Suppressor macrophage treated with lipopolysaccharide for 1 hour (primary cell): ENCODE measurements around the gene PAPPA2.
"Not testable (repeated sequence)": the region's sequence is repeated elsewhere in the genome, so short reads cannot be mapped to it uniquely, and the experiment has no call there.

Source experiments
- DNase-seq, 3 donors: peaks; one replicate each; pipeline ENCODE4 v3.0.0-alpha.2; 2020 to 2022

Gene PAPPA2

GRCh38 chr1:176462674-176463378, at the start of gene PAPPA2:
PAPPA2 (plus strand) TSS chr1:176463175; CDS start chr1:176556323, 93,148 bp downstream.
- DNase-seq = no peak

DNA sequence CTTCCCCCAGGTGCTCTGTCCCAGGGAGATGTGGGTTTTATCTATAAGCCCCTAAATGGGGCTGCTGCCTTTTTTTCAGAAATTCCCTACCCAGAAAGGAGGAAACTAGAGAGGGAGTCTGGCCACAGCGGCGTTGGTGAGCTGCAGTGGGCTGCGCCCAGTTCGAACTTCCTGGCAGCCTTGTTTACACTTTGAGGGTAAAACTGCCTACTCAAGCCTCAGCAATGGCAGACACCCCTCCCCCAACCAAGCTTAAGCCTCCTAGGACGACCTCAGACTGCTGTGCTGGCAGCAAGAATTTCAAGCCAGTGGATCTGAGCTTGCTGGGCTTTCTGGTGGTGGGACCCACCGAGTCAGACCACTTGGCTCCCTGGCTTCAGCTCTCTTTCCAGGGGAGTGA, 46.2 kb upstream of the PAPPA2 start:
- DNase-seq = no peak

DNA sequence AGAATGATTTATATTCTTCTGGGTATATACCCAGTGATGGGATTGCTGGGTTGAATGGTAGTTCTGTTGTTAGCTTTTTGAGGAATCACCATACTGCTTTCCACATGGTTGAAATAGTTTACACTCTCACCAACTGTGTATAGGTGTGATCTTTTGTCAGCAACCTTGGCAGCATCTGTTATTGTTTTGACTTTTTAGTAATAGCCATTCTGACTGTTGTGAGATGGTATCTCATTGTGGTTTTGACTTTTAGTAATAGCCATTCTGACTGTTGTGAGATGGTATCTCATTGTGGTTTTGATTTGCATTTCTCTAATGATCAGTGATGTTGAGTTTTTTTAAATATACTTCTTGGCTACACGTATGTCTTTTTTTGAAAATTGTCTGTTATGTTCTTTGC, 43.4 kb upstream of the PAPPA2 start:
- DNase-seq = not testable (repeated sequence)

DNA sequence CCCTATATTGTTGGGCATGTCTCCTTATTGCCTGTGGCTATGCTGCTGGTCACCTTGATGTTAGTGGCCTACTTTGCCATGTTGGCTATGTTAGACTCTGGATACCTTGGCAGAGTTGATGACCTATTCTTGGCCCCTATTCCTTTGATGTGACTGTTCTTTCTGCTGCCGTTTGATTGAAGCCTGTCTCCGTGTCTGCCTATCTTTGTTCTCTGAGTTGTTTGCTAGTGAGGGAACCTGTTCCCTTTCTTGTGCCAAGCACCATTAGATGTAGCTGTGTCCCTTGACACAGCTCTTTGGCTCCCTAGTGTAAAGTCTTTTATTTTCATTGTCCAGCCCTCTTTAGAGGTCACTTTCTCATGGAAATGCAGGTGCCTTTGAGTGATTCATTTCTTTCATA, 28.7 kb upstream of the PAPPA2 start:
- no peak for DNase-seq

- no peak for DNase-seq
These were observed 26.7 kb upstream of the PAPPA2 start for GRCh38 chr1:176436251-176436650.

DNA sequence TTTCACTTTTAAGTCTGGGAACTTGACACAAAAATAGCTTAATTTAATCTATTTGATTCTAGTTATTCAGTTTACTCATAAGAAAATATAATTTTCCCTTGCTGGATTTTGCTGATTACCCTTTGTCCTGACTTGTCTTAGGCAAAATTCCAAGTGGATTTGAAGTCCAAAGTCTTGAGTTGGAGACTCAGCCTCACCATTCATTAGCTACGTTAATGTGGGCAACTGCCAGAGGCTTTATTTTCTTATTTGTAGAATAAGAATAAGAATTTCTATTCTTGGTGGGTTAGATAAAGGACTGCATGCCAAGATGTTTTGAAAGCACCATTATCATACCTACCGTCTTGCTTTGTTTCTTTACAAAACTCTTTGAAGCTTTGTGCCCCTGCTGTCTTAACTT, 22.8 kb upstream of the PAPPA2 start:
- no peak for DNase-seq

DNA sequence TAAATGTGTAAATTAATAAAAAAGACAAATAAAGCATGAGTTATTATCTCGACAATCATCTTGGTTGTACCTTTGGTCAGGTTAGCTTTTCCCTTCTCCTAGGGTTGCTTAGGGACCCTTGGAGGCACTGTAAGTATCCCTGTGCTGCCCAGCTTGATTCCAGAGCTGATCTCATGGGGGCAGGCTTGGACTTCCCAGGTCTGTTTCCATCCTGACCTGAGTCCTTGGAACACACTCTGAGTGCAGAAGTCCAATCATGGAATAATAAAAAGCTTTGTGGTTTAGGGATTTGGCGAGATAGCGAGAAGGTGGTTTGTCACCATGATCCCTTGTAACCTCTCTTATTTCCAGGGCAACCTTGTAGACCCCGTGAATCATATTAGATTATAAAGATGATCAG, 18.7 kb upstream of the PAPPA2 start:
- DNase-seq = no peak

DNA sequence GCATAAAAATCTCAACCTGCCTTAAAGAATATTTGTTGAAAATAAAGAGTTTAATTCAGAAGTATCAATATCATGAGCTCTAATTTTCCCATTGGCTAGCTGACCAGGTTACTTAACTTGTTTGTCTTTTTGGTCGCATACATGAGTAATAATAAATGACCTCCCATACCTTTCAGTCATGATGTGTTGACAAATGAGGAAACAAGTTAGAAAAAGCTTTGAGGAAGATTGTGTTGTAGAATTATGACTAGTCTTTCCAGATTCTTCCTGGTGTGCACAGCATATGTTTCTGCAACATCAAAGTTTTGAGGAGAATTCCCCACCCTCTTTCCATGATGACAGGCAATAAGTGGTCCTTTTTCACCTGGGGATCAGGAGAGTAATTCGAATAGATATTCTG, 17.6 kb upstream of the PAPPA2 start:
- DNase-seq = no peak

GRCh38 chr1:176448340-176448739, 14.6 kb upstream of the PAPPA2 start:
- no peak for DNase-seq

DNA sequence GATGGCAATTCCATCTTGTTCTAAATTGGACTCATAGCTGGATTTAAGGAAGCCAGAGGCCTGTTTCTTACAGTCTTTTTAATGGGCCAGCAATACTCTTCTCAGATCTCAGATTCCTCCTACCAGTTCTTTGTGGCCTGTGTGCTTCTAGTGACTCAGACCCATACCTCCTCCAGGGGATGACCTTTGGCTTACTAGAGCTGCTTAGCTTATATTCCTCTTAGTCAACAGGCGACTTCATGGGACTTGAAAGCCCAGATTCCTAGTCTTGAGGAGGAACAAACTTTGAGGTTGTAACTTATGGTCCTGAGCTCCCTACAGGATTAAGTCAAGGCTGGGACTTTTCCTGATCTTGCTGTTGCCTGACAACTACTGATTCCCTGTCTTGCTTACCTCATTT, 12.4 kb upstream of the PAPPA2 start:
- DNase-seq = no peak

GRCh38 chr1:176451741-176452140, 11.2 kb upstream of the PAPPA2 start:
- not testable (repeated sequence) for DNase-seq

GRCh38 chr1:176456795-176457194, 6.2 kb upstream of the PAPPA2 start:
- no peak for DNase-seq

- no peak for DNase-seq
These were observed 2.2 kb upstream of the PAPPA2 start for GRCh38 chr1:176460544-176461336.

GRCh38 chr1:176461576-176461975, 1.4 kb upstream of the PAPPA2 start:
- DNase-seq = no peak

DNA sequence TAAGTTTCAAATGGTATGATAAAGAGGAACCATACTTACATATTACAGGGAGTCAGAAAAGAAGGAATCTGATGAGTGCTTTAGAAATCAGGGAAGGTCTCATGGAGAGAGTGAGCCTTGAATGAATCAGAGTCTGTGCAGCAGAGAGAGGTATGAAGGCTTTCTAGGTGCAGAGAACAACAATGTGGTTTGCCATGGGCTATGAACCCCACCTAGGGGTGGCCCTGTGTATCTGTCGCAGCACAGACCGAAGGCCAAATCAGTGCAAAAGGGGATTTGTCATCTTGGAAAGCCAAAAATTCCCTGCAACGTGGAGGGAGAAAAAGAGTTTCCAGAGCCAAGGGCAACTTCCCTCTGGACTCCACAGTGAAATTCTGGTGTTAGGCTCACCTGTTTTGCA, 3.5 kb downstream of the PAPPA2 start:
- DNase-seq = no peak

DNA sequence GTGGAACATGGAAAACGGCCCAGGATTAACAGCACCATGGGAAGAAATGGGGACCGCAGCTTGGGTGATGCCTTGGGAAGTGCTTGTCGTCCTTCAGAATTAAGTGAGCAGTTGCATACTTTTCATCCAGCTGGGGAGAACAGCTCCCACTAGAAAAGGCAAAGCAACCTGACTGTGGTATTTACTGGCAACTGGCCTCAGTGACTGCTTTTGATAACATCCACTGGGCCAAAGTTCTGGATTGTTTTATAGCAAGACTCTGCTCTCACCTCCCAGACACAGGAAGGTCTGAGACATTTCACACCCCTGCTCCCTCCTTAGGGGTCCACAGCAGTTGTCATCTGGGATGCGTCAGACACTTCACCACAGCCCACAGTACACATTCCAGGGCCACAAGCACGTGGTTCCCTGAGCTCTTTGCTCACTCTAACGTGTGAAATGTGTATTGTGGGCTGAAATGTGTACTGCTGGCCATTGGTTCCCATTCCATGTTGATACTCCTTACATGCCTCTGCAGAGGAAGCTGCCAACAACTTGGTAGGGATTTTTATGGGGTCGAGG, 6.6 kb downstream of the PAPPA2 start:
- DNase-seq = no peak

DNA sequence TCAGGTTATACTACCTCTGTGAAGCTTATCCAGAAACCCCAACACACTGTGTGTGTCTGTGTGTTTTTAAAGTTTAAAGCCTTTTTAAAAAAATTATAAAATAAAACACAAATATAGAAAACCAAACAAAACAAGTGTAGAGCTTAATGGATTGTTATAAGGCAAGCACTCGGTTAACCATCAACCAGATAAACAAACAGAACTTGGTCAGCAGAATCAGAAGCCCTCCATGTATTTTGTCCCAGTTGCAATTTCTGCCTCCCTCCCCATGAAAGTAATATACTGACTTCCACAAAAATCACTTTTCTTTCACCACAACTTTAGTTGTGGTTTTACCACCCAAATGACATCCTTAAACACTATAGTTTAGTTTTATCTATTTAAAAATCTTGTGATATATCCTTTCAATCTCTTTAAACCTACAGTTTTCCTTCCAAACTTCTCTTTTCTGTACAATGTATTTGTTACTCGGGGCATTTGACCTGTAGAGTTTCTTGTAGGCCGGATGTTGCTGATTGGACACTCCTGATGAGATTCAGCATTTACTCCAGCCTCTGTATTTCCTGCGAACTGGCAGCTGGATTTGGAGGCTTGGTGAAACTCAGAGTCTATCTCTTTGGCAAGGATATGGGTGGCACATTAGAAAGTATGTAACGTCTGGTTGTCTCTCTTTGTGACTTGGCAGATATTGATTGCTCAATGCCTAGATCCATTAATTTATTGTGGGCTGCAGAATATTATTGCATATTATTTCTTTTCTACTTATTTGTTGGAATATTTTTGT, 8.6 kb downstream of the PAPPA2 start:
- no peak for DNase-seq

DNA sequence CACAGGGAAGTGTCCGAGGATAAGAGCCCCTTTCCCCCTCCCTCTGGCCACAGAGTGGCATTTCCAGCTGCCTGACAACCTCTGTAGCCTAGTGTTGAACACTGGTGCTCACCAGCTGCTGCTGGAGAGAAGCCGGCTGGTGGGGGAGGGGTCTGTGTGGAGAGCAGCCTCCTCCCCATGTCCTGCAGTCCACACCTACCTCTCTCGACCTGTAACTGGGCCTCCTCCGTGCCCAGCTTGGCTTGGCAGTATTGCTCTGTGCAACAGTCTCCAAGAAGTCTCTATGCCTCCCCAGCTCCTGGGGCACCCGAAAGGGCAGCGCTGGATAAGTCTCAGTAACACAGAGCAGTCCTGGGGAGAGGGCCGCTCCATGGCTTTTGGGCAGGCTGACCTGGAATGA, 17.0 kb downstream of the PAPPA2 start:
- no peak for DNase-seq

DNA sequence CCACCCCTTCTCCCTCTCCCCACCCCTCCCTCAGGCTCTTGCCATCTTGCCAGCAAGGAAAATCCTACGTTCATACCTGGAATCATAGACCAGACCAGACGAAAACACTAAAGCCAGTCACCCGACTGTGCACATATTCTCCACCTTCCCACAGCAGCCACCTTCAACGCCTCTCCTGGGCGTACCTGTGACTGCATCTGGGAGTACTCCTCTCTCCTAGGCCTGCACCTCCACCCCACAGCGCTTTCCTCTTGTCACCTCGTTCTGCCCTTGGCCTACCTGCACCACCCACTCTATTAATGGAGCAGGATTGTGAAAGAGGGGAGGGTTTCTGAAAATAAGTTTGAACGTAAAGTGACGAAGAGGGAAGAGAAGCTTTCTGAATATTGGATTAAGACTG, 17.8 kb downstream of the PAPPA2 start:
- DNase-seq = no peak

DNA sequence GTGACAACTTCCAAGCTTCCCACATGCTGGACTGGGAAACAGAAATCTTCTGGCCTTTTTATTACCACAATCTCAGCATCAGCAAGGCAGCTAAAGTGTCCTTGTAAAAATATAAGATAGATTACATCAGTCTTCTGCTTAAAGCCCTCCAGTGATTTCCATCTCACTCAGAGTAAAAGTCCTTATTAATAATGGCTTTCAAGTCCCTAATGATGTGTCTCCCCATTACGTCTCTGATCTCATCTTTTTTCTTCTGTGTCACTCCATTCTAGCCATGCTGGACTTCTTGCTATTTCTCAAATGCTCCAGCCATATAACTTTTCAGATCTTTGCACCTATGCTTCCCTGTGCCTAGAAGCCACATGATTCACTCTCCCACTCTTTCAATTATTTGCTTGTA, 22.1 kb downstream of the PAPPA2 start:
- DNase-seq = no peak

- DNase-seq = no peak
These were observed 31.5 kb downstream of the PAPPA2 start for GRCh38 chr1:176494436-176494835.

GRCh38 chr1:176499671-176500070, 36.7 kb downstream of the PAPPA2 start:
- no peak for DNase-seq

DNA sequence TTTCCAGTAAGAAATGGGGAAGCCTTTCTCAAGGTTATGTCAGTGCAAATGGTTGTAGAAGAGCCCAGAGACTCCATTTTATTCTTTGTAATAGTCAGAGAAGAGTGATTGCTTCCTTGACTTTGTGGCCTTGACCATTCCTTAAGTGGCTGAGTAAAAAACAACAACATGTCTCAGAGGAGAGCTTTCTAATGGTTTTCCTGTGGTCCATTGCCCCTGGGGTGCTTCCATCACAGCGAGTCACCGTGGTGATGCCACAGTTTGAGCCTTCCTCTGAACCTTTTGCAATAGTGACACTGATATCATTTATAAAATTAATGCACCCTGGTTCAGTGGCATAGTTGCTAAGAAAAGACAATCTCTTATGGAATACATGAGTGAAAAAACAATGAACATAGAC, 38.6 kb downstream of the PAPPA2 start:
- no peak for DNase-seq
